A549 (cell line): Measurements from ENCODE around the gene CRNKL1.

Experiments used
- CEBPB ChIP-seq, 2 experiments: fragments of >200 bp in 1 of 2; sonication (Bioruptor Twin) in 1 of 2; formaldehyde crosslinking in 1 of 2; IDR thresholded peaks; 2 replicates each; pipeline ENCODE4 v1.6.1; 2012 to 2016
- EHMT2 ChIP-seq: fragments of 200-600 bp; sonication (generic); IDR thresholded peaks from 2 replicates; pipeline ENCODE4 v1.6.1; 2016; ENCODE audit warnings: antibody characterized with exemption, low read depth, mild to moderate bottlenecking, moderate library complexity
- KDM1A ChIP-seq: fragments of 200-600 bp; sonication (generic); IDR thresholded peaks from 2 replicates; pipeline ENCODE4 v1.6.1; 2016; ENCODE audit warnings: low read depth, mild to moderate bottlenecking
- POLR2A ChIP-seq: IDR thresholded peaks from 2 replicates; pipeline ENCODE4 v1.6.1; 2012; ENCODE audit warnings: mild to moderate bottlenecking, low read length
- RARB ChIP-seq: fragments of 250-450 bp; sonication (Bioruptor Pico); IDR thresholded peaks from 2 replicates; pipeline ENCODE4 v1.8.0; 2021; ENCODE audit warnings: mild to moderate bottlenecking, moderate library complexity
- REST ChIP-seq: fragments of 200-600 bp; sonication (generic); IDR thresholded peaks from 2 replicates; pipeline ENCODE4 v1.6.1; 2016; ENCODE audit warnings: antibody characterized with exemption, mild to moderate bottlenecking, moderate library complexity
- ZFP36 ChIP-seq: fragments of 450-650 bp; IDR thresholded peaks from 2 replicates; pipeline ENCODE4 v1.6.1; 2014; ENCODE audit warnings: borderline replicate concordance; ENCODE audit not compliant: partially characterized antibody
- TF ChIP-seq, protein P1 (sequence below): fragments of >200 bp; sonication (Bioruptor Twin); formaldehyde crosslinking; IDR thresholded peaks from 3 replicates; pipeline ENCODE4 v1.5.1; 2016
- TF ChIP-seq, protein P2 (sequence below): IDR thresholded peaks from 2 replicates; pipeline ENCODE4 v1.6.1; 2012
- TF ChIP-seq, protein P3 (sequence below): fragments of 450-650 bp; IDR thresholded peaks from 2 replicates; pipeline ENCODE4 v1.6.1; 2014; ENCODE audit warnings: antibody characterized with exemption
- TF ChIP-seq, protein P4 (sequence below): fragments of 150-350 bp; IDR thresholded peaks from 2 replicates; pipeline ENCODE4 v1.6.1; 2014; ENCODE audit warnings: low read depth, mild to moderate bottlenecking, low read length

DNA sequence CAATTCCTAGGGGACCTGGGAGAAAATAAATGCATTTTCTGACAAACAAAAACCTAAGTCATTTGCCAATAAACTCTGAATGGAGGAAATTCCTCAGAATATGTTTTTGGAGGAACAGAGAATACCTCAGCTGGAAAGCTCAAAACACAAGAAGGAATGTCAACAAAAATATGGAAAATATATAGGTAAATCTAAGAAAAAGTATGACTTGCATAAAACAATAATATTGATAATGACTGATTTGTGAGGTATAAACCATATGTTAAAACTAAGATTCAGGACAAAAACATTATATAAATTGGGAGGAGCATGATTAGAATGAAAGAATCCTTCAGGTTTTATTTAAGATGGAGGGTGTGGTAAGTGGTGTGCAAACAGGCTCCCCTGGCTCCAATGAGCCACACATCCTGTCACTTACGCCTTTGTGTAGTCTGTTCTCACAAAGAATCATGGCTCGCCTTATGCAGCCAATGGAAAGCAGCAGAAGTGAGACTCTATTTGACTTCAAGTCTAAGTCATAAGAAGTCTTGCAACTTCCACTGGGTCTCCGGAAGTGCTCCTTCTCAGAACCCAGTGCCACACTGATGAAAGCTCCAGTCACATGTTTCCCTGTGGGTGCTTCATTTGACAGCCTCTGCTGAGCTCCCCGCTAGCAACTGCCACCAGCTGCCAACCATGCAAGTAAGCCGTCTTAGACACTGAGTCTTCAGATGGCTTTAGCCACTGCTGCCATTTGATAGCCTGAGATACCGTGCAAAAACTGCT is 8.2 kb upstream of the CRNKL1 start:
- TF ChIP-seq KDM1A (no peak), EHMT2 (no peak), RARB (CRISPR knock-in tag) (no peak), CEBPB (IDR thresholded peaks at IDR 0.05) (no peak), REST (no peak), ZFP36 (no peak), POLR2A (no peak)
- TF ChIP-seq, protein P1, sequence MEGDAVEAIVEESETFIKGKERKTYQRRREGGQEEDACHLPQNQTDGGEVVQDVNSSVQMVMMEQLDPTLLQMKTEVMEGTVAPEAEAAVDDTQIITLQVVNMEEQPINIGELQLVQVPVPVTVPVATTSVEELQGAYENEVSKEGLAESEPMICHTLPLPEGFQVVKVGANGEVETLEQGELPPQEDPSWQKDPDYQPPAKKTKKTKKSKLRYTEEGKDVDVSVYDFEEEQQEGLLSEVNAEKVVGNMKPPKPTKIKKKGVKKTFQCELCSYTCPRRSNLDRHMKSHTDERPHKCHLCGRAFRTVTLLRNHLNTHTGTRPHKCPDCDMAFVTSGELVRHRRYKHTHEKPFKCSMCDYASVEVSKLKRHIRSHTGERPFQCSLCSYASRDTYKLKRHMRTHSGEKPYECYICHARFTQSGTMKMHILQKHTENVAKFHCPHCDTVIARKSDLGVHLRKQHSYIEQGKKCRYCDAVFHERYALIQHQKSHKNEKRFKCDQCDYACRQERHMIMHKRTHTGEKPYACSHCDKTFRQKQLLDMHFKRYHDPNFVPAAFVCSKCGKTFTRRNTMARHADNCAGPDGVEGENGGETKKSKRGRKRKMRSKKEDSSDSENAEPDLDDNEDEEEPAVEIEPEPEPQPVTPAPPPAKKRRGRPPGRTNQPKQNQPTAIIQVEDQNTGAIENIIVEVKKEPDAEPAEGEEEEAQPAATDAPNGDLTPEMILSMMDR = no peak
- TF ChIP-seq, protein P2, sequence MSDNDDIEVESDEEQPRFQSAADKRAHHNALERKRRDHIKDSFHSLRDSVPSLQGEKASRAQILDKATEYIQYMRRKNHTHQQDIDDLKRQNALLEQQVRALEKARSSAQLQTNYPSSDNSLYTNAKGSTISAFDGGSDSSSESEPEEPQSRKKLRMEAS = no peak
- TF ChIP-seq, protein P3, sequence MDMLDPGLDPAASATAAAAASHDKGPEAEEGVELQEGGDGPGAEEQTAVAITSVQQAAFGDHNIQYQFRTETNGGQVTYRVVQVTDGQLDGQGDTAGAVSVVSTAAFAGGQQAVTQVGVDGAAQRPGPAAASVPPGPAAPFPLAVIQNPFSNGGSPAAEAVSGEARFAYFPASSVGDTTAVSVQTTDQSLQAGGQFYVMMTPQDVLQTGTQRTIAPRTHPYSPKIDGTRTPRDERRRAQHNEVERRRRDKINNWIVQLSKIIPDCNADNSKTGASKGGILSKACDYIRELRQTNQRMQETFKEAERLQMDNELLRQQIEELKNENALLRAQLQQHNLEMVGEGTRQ = no peak
- TF ChIP-seq, protein P4, sequence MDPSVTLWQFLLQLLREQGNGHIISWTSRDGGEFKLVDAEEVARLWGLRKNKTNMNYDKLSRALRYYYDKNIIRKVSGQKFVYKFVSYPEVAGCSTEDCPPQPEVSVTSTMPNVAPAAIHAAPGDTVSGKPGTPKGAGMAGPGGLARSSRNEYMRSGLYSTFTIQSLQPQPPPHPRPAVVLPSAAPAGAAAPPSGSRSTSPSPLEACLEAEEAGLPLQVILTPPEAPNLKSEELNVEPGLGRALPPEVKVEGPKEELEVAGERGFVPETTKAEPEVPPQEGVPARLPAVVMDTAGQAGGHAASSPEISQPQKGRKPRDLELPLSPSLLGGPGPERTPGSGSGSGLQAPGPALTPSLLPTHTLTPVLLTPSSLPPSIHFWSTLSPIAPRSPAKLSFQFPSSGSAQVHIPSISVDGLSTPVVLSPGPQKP = no peak
